Aorta (tissue), 5 donors: ENCODE data around the gene AUTS2. TPM values are rescaled to one million over a fixed set of nuclear protein-coding genes. Genes with fewer than 3 reads are reported as not detected.

Experiments used
- ATAC-seq: fragments of 200-7000 bp; cut with Tn5 transposase; one replicate; pipeline ENCODE4 v1.9.1; 2022; ENCODE audit warnings: moderate library complexity; ENCODE audit not compliant: low FRiP score
- DNase-seq, 2 donors: peaks; one replicate each; pipeline ENCODE4 v3.0.0-alpha.2; 2020
- H3K27ac ChIP-seq, 2 donors: one replicate each; pipeline ENCODE4 v1.5.1; 2013; ENCODE audit warnings: low read length in 2 of 2, mild to moderate bottlenecking in 2 of 2, moderate library complexity in 2 of 2, control low read depth in 1 of 2, inconsistent platforms in 1 of 2, low read depth in 1 of 2
- H3K27me3 ChIP-seq, 2 donors: one replicate each; pipeline ENCODE4 v1.6.1; 2013; ENCODE audit warnings: control low read depth in 1 of 2, low read length in 1 of 2, mild to moderate bottlenecking in 1 of 2, moderate library complexity in 1 of 2; ENCODE audit not compliant: insufficient read depth in 2 of 2, control insufficient read depth in 1 of 2
- H3K36me3 ChIP-seq, 2 donors: one replicate each; pipeline ENCODE4 v1.6.1; 2013; ENCODE audit warnings: control low read depth in 1 of 2, low read length in 1 of 2, mild to moderate bottlenecking in 1 of 2; ENCODE audit not compliant: insufficient read depth in 2 of 2, control insufficient read depth in 1 of 2
- H3K4me1 ChIP-seq, 2 donors: one replicate each; pipeline ENCODE4 v1.6.1; 2013; ENCODE audit warnings: low read length in 2 of 2, control low read depth in 1 of 2, mild to moderate bottlenecking in 1 of 2, moderate library complexity in 1 of 2; ENCODE audit not compliant: insufficient read depth in 2 of 2, control insufficient read depth in 1 of 2
- H3K4me3 ChIP-seq, 2 donors: one replicate each; pipeline ENCODE4 v1.5.1; 2013; ENCODE audit warnings: low read length in 2 of 2, control low read depth in 1 of 2, mild to moderate bottlenecking in 1 of 2
- H3K9me3 ChIP-seq: one replicate; pipeline ENCODE4 v1.6.1; 2013; ENCODE audit warnings: mild to moderate bottlenecking, low read length; ENCODE audit not compliant: control insufficient read depth
- WGBS, 2 donors: extraction: QIAGEN DNeasy Blood & Tissue Kit; methylation state at CpG; one replicate each; pipeline ENCODE4 v1.1.7; 2013; 5-methylcytosine and 5-hydroxymethylcytosine counted together
- intact Hi-C, 2 donors: fragments of 100-400 bp; cut with DNase I; formaldehyde crosslinking; loops; one replicate each; pipeline versions ENCODE4 v1.14.2 to v1.15.0; 2022
- polyA plus RNA-seq, 2 donors: library from polyadenylated mRNA; stranded (reverse); fragments of 200-250 nt; gene quantifications; one replicate each; pipeline ENCODE4 v1.2.3, GENCODE V29; 2013
- total RNA-seq, 2 donors: library from RNA; stranded (reverse); fragmentation: NEBNext Ultra II Directional; extraction: Animal tissue kit (Norgen Biotek cat#: 25700); gene quantifications; one replicate each; pipeline ENCODE4 v1.2.1, GENCODE V29; 2021
- donor health status: healthy with polysubstance abuse.
- donor health status: Bipolar disorder and iron deficiency.
- donor health status: DM: no; HTN: no; CAD: no.
- donor health status: DM: no; HTN: no; CAD: no.
- donor health status: DM: yes; HTN: yes; CAD: no.

AUTS2 gene
- total and polyA plus RNA-seq, 4 donors = 3.9 to 102 (median 57.0) TPM

GRCh38 chr7:70319057-70319456, 720.8 kb downstream of the AUTS2 start:
- no peaks in the 10 kb centered on the region for H3K9me3 ChIP-seq
- WGBS, 2 donors = 93 to 94% methylated on average over 2 of the region's 2 CpGs
- no peak for DNase-seq
- no peak overlapping the region for H3K4me3 ChIP-seq
- H3K36me3 ChIP-seq = no peaks in the 10 kb centered on the region
- H3K4me1 ChIP-seq = peaks cover 0 to 5% of the 10 kb centered on the region in 2 donors
- no peak overlapping the region for H3K27ac ChIP-seq
- no peaks in the 10 kb centered on the region for H3K27me3 ChIP-seq
- no peak for ATAC-seq
- intact Hi-C loops = no loop called here

- H3K36me3 ChIP-seq = no peaks in the 10 kb centered on the region
- 97 to 98% methylated on average over 6 of the region's 6 CpGs for WGBS, 2 donors
- H3K27me3 ChIP-seq = no peaks in the 10 kb centered on the region
- no peak for ATAC-seq
- H3K4me3 ChIP-seq = no peak overlapping the region
- no peaks in the 10 kb centered on the region for H3K9me3 ChIP-seq
- H3K4me1 ChIP-seq = peaks cover 0 to 5% of the 10 kb centered on the region in 2 donors
- no peak overlapping the region for H3K27ac ChIP-seq
- no peak for DNase-seq
- intact Hi-C loops = loop anchor here in 1 of 2 donors (5.0 kb wide), 1 partner anchor 56 kb away; no protein-coding TSS in a partner anchor
Observed at GRCh38 chr7:70321016-70321590, 722.8 kb downstream of the AUTS2 start.

GRCh38 chr7:70322856-70323255, 724.6 kb downstream of the AUTS2 start:
- no peaks in the 10 kb centered on the region for H3K4me1 ChIP-seq
- H3K4me3 ChIP-seq = no peak overlapping the region
- H3K36me3 ChIP-seq = no peaks in the 10 kb centered on the region
- no peak overlapping the region for H3K27ac ChIP-seq
- intact Hi-C loops = loop anchor here in 1 of 2 donors (5.0 kb wide), 1 partner anchor 54 kb away; no protein-coding TSS in a partner anchor
- H3K27me3 ChIP-seq = no peaks in the 10 kb centered on the region
- no peak for ATAC-seq
- no peaks in the 10 kb centered on the region for H3K9me3 ChIP-seq
- no peak for DNase-seq
- 97 to 100% methylated on average over 1 of the region's 1 CpG for WGBS, 2 donors

GRCh38 chr7:70325509-70326101, 727.3 kb downstream of the AUTS2 start:
- Histone ChIP-seq H3K36me3 (no peaks in the 10 kb centered on the region), H3K4me1 (no peaks in the 10 kb centered on the region), H3K9me3 (no peaks in the 10 kb centered on the region), H3K4me3 (no peak overlapping the region), H3K27ac (no peak overlapping the region), H3K27me3 (no peaks in the 10 kb centered on the region)
- ATAC-seq (no peak), DNase-seq (no peak)
- 70 to 76% methylated on average over 2 of the region's 2 CpGs for WGBS, 2 donors
- intact Hi-C loops = no loop called here

GRCh38 chr7:70334295-70334694, 736.0 kb downstream of the AUTS2 start:
- no peaks in the 10 kb centered on the region for H3K9me3 ChIP-seq
- intact Hi-C loops = no loop called here
- WGBS, 2 donors = 97% methylated on average over 2 of the region's 2 CpGs
- H3K27me3 ChIP-seq = no peaks in the 10 kb centered on the region
- no peak overlapping the region for H3K27ac ChIP-seq
- ATAC-seq (no peak), DNase-seq (no peak)
- no peak overlapping the region for H3K4me3 ChIP-seq
- H3K36me3 ChIP-seq = no peaks in the 10 kb centered on the region
- H3K4me1 ChIP-seq = no peaks in the 10 kb centered on the region

- DNase-seq (no peak), ATAC-seq (no peak)
- intact Hi-C loops = no loop called here
- WGBS, 2 donors = 83 to 87% methylated on average over 2 of the region's 2 CpGs
- H3K27ac ChIP-seq = no peak overlapping the region
- no peaks in the 10 kb centered on the region for H3K9me3 ChIP-seq
- H3K27me3 ChIP-seq = no peaks in the 10 kb centered on the region
- H3K4me1 ChIP-seq = no peaks in the 10 kb centered on the region
- no peak overlapping the region for H3K4me3 ChIP-seq
- H3K36me3 ChIP-seq = no peaks in the 10 kb centered on the region
Observed at GRCh38 chr7:70334871-70335270, 736.6 kb downstream of the AUTS2 start.

- Histone ChIP-seq H3K4me1 (no peaks in the 10 kb centered on the region), H3K27me3 (no peaks in the 10 kb centered on the region), H3K9me3 (no peaks in the 10 kb centered on the region), H3K36me3 (no peaks in the 10 kb centered on the region), H3K4me3 (no peak overlapping the region), H3K27ac (no peak overlapping the region)
- WGBS, 2 donors = 97 to 99% methylated on average over 3 of the region's 3 CpGs
- ATAC-seq (no peak), DNase-seq (no peak)
- intact Hi-C loops = no loop called here
Observed at GRCh38 chr7:70336536-70336935, 738.3 kb downstream of the AUTS2 start.

- ATAC-seq = no peak
- intact Hi-C loops = no loop called here
- no peaks in the 10 kb centered on the region for H3K36me3 ChIP-seq
- no peak overlapping the region for H3K4me3 ChIP-seq
- DNase-seq = no peak
- no peaks in the 10 kb centered on the region for H3K27me3 ChIP-seq
- 99 to 100% methylated on average over 1 of the region's 1 CpG for WGBS, 2 donors
- H3K9me3 ChIP-seq = no peaks in the 10 kb centered on the region
- no peak overlapping the region for H3K27ac ChIP-seq
- no peaks in the 10 kb centered on the region for H3K4me1 ChIP-seq
Observed at GRCh38 chr7:70338015-70338414, 739.7 kb downstream of the AUTS2 start.

GRCh38 chr7:70340236-70340635, 742.0 kb downstream of the AUTS2 start:
- Histone ChIP-seq H3K27me3 (no peaks in the 10 kb centered on the region), H3K36me3 (no peaks in the 10 kb centered on the region), H3K27ac (no peak overlapping the region), H3K4me3 (no peak overlapping the region), H3K4me1 (no peaks in the 10 kb centered on the region), H3K9me3 (no peaks in the 10 kb centered on the region)
- 96 to 98% methylated on average over 3 of the region's 3 CpGs for WGBS, 2 donors
- ATAC-seq (no peak), DNase-seq (no peak)
- intact Hi-C loops = no loop called here
